Suprapubic skin (tissue), 4 donors: ENCODE measurements around the gene FUT3.
"Not testable (repeated sequence)": the region's sequence is repeated elsewhere in the genome, so short reads cannot be mapped to it uniquely, and the experiment has no call there.

ENCODE experiments used
- CTCF ChIP-seq, 2 donors: fragments of 200-600 bp in 1 of 2; fragments of 450-650 bp in 1 of 2; sonication (generic) in 1 of 2; IDR thresholded peaks; one replicate each; pipeline ENCODE4 v1.5.1; 2016 to 2019; ENCODE audit warnings: antibody characterized with exemption in 2 of 2, mild to moderate bottlenecking in 1 of 2, moderate library complexity in 1 of 2
- EP300 ChIP-seq: sonication (generic); formaldehyde crosslinking; IDR thresholded peaks from one replicate; pipeline ENCODE4 v1.6.1; 2017; ENCODE audit warnings: antibody characterized with exemption
- POLR2A ChIP-seq, 2 donors: fragments of 450-650 bp; IDR thresholded peaks; one replicate each; pipeline ENCODE4 v1.6.1; 2017; ENCODE audit warnings: antibody characterized with exemption in 2 of 2, mild to moderate bottlenecking in 2 of 2, moderate library complexity in 2 of 2
- POLR2AphosphoS5 ChIP-seq, 3 donors: sonication (generic); formaldehyde crosslinking; IDR thresholded peaks; one replicate each; pipeline ENCODE4 v1.6.1; 2017; ENCODE audit warnings: antibody characterized with exemption in 3 of 3

GRCh38 chr19:5874496-5874895 is 23.2 kb upstream of the FUT3 start:
- TF ChIP-seq CTCF (IDR thresholded peaks at IDR 0.05); POLR2AphosphoS5 (IDR thresholded peaks at IDR 0.05); POLR2A (IDR thresholded peaks at IDR 0.05); EP300: not testable (repeated sequence)
